K562 (cell line): ENCODE results near the gene MGA. TPM values are rescaled to one million over a fixed set of nuclear protein-coding genes. Genes with fewer than 3 reads are reported as not detected.

ENCODE experiments used
- ATAC-seq: fragments of 200-7000 bp; cut with Tn5 transposase; 3 replicates; pipeline ENCODE4 v1.9.1; 2020; ENCODE audit warnings: moderate library complexity
- BruUV-seq: library from RNA; stranded (reverse); fragments of 400-500 nt; replicated peaks from 2 replicates; lab custom pipeline; 2021; lab: Mats Ljungman, UMichigan
- CTCF ChIA-PET: fragments of 300-600 bp; formaldehyde crosslinking; extraction: SDS; loops from one replicate; lab custom pipeline; 2021; ENCODE audit warnings: low intra/inter-chr PET ratio; lab: Yijun Ruan, JAX
- POLR2A ChIA-PET: fragments of 300-600, 350-650 bp; sonication (Branson Sonifier 250); formaldehyde crosslinking; extraction: SDS; loops from one replicate; lab custom pipeline; 2021; ENCODE audit warnings: antibody characterized with exemption, inconsistent platforms; lab: Yijun Ruan, JAX
- DNase-seq, 4 experiments: peaks; one replicate each; pipeline versions ENCODE4 v3.0.0 to v3.0.0-alpha.2; 2011 to 2018; ENCODE audit warnings: low spot score in 3 of 4, mixed read lengths in 3 of 4; ENCODE audit errors: extremely low read depth in 1 of 4
- FAIRE-seq: peaks from 2 replicates; lab custom pipeline; 2011; peaks lifted over from hg19 to GRCh38; lab: Jason Lieb, UNC
- H2AFZ ChIP-seq: 2 replicates; pipeline ENCODE4 v1.6.0; 2011; ENCODE audit warnings: low read depth, low read length, control low read depth, inconsistent platforms
- H3K27ac ChIP-seq: fragments of 200-600 bp; 3 replicates; pipeline ENCODE4 v1.8.0; 2011; ENCODE audit warnings: low read depth, mild to moderate bottlenecking, control low read depth, inconsistent platforms, low read length, moderate library complexity, mixed read lengths; ENCODE audit errors: extremely low read depth
- H3K27me3 ChIP-seq, 2 experiments: fragments of 300-600 bp in 1 of 2; 2 replicates in 1 of 2; 3 replicates in 1 of 2; pipeline versions ENCODE4 v1.6.0 to v1.8.0; 2011; ENCODE audit warnings: inconsistent platforms in 2 of 2, low read length in 2 of 2, mild to moderate bottlenecking in 1 of 2, mixed read lengths in 1 of 2, moderate library complexity in 1 of 2; ENCODE audit not compliant: control insufficient read depth in 2 of 2, insufficient read depth in 2 of 2
- H3K36me3 ChIP-seq: fragments of 300-600 bp; 3 replicates; pipeline ENCODE4 v1.8.0; 2011; ENCODE audit warnings: mild to moderate bottlenecking, low read length, inconsistent platforms; ENCODE audit not compliant: control insufficient read depth, insufficient read depth
- H3K4me1 ChIP-seq, 2 experiments: fragments of 200-600 bp in 1 of 2; replicated peaks in 1 of 2; 2 replicates in 1 of 2; 3 replicates in 1 of 2; pipeline versions ENCODE4 v1.5.1 to v1.8.0; 2011; ENCODE audit warnings: inconsistent platforms in 2 of 2, low read length in 2 of 2, mild to moderate bottlenecking in 1 of 2, mixed read lengths in 1 of 2, moderate library complexity in 1 of 2; ENCODE audit not compliant: control insufficient read depth in 2 of 2, insufficient read depth in 2 of 2
- H3K4me2 ChIP-seq: 2 replicates; pipeline ENCODE4 v1.6.1; 2011; ENCODE audit warnings: low read length, control low read depth, inconsistent platforms, mixed read lengths; ENCODE audit not compliant: insufficient read depth
- H3K4me3 ChIP-seq: fragments of 200-600 bp; sonication (generic), shearing (Covaris generic); 2 replicates; pipeline ENCODE4 v1.5.1; 2016; ENCODE audit warnings: control low read depth, inconsistent platforms
- H3K79me2 ChIP-seq: fragments of 200-600 bp; 3 replicates; pipeline ENCODE4 v1.8.0; 2011; ENCODE audit warnings: low read length, inconsistent platforms; ENCODE audit not compliant: control insufficient read depth, insufficient read depth
- H3K9ac ChIP-seq, 2 experiments: 2 replicates each; pipeline versions ENCODE4 v1.6.0 to v1.6.1; 2011; ENCODE audit warnings: low read depth in 2 of 2, low read length in 2 of 2, control low read depth in 1 of 2, inconsistent platforms in 1 of 2, mild to moderate bottlenecking in 1 of 2, mixed read lengths in 1 of 2; ENCODE audit not compliant: insufficient read depth in 1 of 2
- H3K9me1 ChIP-seq: one replicate; pipeline ENCODE4 v1.6.0; 2011; ENCODE audit warnings: inconsistent platforms, mild to moderate bottlenecking, low read length, moderate library complexity; ENCODE audit not compliant: control insufficient read depth, insufficient read depth
- H3K9me3 ChIP-seq: replicated peaks from 2 replicates; pipeline ENCODE4 v1.5.1; 2011; ENCODE audit warnings: low read depth, low read length, inconsistent platforms; ENCODE audit not compliant: control insufficient read depth, insufficient read depth
- H4K20me1 ChIP-seq: replicated peaks from 2 replicates; pipeline ENCODE4 v1.6.1; 2011; ENCODE audit warnings: low read length, inconsistent platforms, mixed read lengths; ENCODE audit not compliant: control insufficient read depth, insufficient read depth
- ARNT ChIP-seq, 2 experiments: fragments of 450-650 bp; IDR thresholded peaks; 2 replicates each; pipeline ENCODE4 v1.6.1; 2016; ENCODE audit warnings: mild to moderate bottlenecking in 1 of 2
- CBX3 ChIP-seq, 2 experiments: IDR thresholded peaks; 1 replicate in 1 of 2; 2 replicates in 1 of 2; pipeline ENCODE4 v1.6.1; 2012; ENCODE audit warnings: inconsistent platforms in 2 of 2, low read length in 2 of 2, borderline replicate concordance in 1 of 2, control low read depth in 1 of 2
- DACH1 ChIP-seq: fragments of 450-650 bp; IDR thresholded peaks from 2 replicates; pipeline ENCODE4 v1.6.1; 2018; ENCODE audit not compliant: partially characterized antibody
- GATAD2A ChIP-seq: fragments of 450-650 bp; IDR thresholded peaks from 2 replicates; pipeline ENCODE4 v1.6.1; 2017
- RB1 ChIP-seq: fragments of 450-650 bp; IDR thresholded peaks from 2 replicates; pipeline ENCODE4 v1.6.1; 2017; ENCODE audit warnings: low read depth, mild to moderate bottlenecking
- SMARCA4 ChIP-seq: fragments of 450-650 bp; IDR thresholded peaks from 2 replicates; pipeline ENCODE4 v1.6.1; 2016
- TAF15 ChIP-seq: fragments of 200-400 bp; formaldehyde crosslinking; IDR thresholded peaks from 2 replicates; pipeline ENCODE4 v1.6.1; 2017; ENCODE audit warnings: mild to moderate bottlenecking, low read depth, low read length, moderate library complexity
- TAL1 ChIP-seq: fragments of 450-650 bp; IDR thresholded peaks from 2 replicates; pipeline ENCODE4 v1.6.1; 2016; ENCODE audit warnings: mild to moderate bottlenecking
- TCF3 ChIP-seq: sonication (generic); formaldehyde crosslinking; IDR thresholded peaks from 2 replicates; pipeline ENCODE4 v1.4.0; 2020; ENCODE audit warnings: mild to moderate bottlenecking, missing genetic modification reagents
- ZBTB8A ChIP-seq: fragments of 450-650 bp; IDR thresholded peaks from 2 replicates; pipeline ENCODE4 v1.6.1; 2018; ENCODE audit warnings: mild to moderate bottlenecking, moderate library complexity; ENCODE audit not compliant: partially characterized antibody
- ZNF134 ChIP-seq: fragments of 250-450 bp; sonication (Bioruptor Pico); conservative IDR thresholded peaks from 2 replicates; pipeline ENCODE4 v1.4.0; 2020
- ZNF785 ChIP-seq: fragments of 250-450 bp; sonication (Bioruptor Pico); IDR thresholded peaks from 2 replicates; pipeline ENCODE4 v1.4.0; 2020; ENCODE audit warnings: mild to moderate bottlenecking
- WGBS: fragments of 100-300 bp; shearing (Covaris generic); methylation state at CpG from one replicate; pipeline ENCODE4 v1.1.6; 2016; ENCODE audit warnings: low coverage, mixed read lengths; ENCODE audit not compliant: insufficient coverage; ENCODE audit errors: missing lambda C conversion rate; 5-methylcytosine and 5-hydroxymethylcytosine counted together
- in situ Hi-C: fragments of 300-500 bp; cut with MboI; formaldehyde crosslinking; loops from 4 replicates; pipeline ENCODE4 v1.15.0; 2018; ENCODE audit warnings: inconsistent platforms, mixed read lengths
- intact Hi-C: fragments of 100-400 bp; cut with micrococcal nuclease; formaldehyde crosslinking; loops from 2 replicates; pipeline ENCODE4 v1.14.2; 2022
- polyA plus RNA-seq, 8 experiments: library from polyadenylated mRNA; depleted of rRNA in 4 of 8; stranded (reverse) in 5 of 8; unstranded in 3 of 8; fragments of >200 nt; fragmentation: Nextera tagmentation in 2 of 8; fragmentation: Illumina TruSeq in 1 of 8; extraction: Ambion mirVana in 2 of 8; extraction: Trizol in 1 of 8; gene quantifications; 2 replicates each; pipeline versions ENCODE4 v1.2.1 to v1.2.3, GENCODE V29; 2011 to 2014; ENCODE audit warnings: inconsistent platforms in 1 of 8, missing spikeins in 1 of 8
- total RNA-seq, 7 experiments: library from RNA; depleted of rRNA in 6 of 7; stranded (reverse); fragments of >200 nt in 6 of 7; fragmentation: Illumina TruSeq in 2 of 7; extraction: Trizol in 2 of 7; gene quantifications; 2 replicates each; pipeline versions ENCODE4 v1.2.1 to v1.2.3, GENCODE V29; 2011 to 2021; ENCODE audit warnings: low replicate concordance in 1 of 7
- TF ChIP-seq, protein P1 (sequence below): fragments of 250-450 bp; sonication (Bioruptor Pico); IDR thresholded peaks from 2 replicates; pipeline ENCODE4 v1.8.0; 2022; ENCODE audit warnings: inconsistent platforms
- TF ChIP-seq, protein P2 (sequence below): sonication (generic); formaldehyde crosslinking; IDR thresholded peaks from 2 replicates; pipeline ENCODE4 v1.9.0; 2022; ENCODE audit warnings: mild to moderate bottlenecking, missing genetic modification reagents

MGA gene
- total and polyA plus RNA-seq, 9 of the 15 experiments (the other 6 are each of a cell fraction or from before 2014, with no cell fraction given), result 4.7 to 56.1 (median 21.1) TPM

DNA sequence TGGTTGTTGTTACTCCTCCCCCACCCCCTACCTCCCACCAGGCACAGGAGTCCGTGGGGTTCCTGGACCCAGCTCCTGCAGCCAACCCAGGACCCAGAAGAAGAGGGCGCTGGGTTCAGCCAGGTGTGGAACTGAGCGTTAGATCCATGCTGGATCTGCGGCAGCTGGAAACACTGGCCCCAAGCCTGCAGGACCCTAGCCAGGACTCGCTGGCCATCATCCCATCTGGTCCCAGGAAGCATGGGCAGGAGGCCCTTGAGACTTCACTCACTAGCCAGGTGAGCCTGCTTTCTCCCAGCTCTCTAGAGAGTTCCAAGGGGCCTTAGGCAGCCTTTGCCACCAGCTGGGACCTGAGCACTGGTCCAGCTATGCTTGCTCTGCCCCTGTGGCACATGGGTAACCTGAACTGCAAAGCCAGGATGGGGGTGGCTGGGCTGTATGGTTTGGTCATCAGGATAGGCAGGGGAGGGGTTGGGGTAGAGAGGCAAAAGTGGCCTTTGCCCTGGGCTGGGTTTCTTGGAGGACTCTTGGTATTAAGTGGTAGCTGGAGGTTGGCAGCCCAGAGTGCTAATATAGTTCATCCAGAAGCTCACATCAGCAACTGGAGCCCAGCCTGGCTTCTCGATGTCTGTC is 160.7 kb downstream of the MGA start:
- DNase-seq (no peak), FAIRE-seq (no peak), ATAC-seq (no peak)
- Histone ChIP-seq H3K36me3 (peaks cover 10% of the 10 kb centered on the region; the same call in 1 of the 3 replicates), H3K9me1 (no peaks in the 10 kb centered on the region), H2AFZ (no peak overlapping the region), H3K4me3 (no peak overlapping the region), H3K27ac (no peak overlapping the region), H3K27me3 (no peaks in the 10 kb centered on the region), H3K79me2 (no peaks in the 10 kb centered on the region), H4K20me1 (no peaks in the 10 kb centered on the region), H3K4me1 (peaks cover 0 to 3% of the 10 kb centered on the region in 2 experiments; a peak in 1 of 5 replicates), H3K9ac (no peak overlapping the region), H3K9me3 (no peaks in the 10 kb centered on the region), H3K4me2 (no peak overlapping the region)
- POLR2A ChIA-PET, result interaction anchor here (1.9 kb wide), 1 partner anchor 13 kb away, joined by 4 read pairs; no protein-coding TSS in a partner anchor
- intact Hi-C loops (no loop called here), in situ Hi-C loops (loop anchor here (25.0 kb wide), 1 partner anchor 359 kb away; no protein-coding TSS in a partner anchor)
- BruUV-seq, result no TSS peak
- CTCF ChIA-PET, result interaction anchor here (0.6 kb wide), 1 partner anchor 355 kb away, joined by 3 read pairs; no protein-coding TSS in a partner anchor
- TF ChIP-seq SMARCA4 (no peak), CBX3 (IDR thresholded peaks at IDR 0.05; ENCODE audit: borderline replicate concordance in 1 of 2, low read length in 2 of 2) (no peak), TAL1 (no peak), ZNF785 (CRISPR knock-in tag) (no peak), TCF3 (CRISPR knock-in tag) (no peak), DACH1 (no peak), GATAD2A (no peak), TAF15 (no peak), ZBTB8A (no peak), ARNT (IDR thresholded peaks at IDR 0.05) (no peak), ZNF134 (CRISPR knock-in tag) (no peak), RB1 (no peak)
- TF ChIP-seq, protein P1, sequence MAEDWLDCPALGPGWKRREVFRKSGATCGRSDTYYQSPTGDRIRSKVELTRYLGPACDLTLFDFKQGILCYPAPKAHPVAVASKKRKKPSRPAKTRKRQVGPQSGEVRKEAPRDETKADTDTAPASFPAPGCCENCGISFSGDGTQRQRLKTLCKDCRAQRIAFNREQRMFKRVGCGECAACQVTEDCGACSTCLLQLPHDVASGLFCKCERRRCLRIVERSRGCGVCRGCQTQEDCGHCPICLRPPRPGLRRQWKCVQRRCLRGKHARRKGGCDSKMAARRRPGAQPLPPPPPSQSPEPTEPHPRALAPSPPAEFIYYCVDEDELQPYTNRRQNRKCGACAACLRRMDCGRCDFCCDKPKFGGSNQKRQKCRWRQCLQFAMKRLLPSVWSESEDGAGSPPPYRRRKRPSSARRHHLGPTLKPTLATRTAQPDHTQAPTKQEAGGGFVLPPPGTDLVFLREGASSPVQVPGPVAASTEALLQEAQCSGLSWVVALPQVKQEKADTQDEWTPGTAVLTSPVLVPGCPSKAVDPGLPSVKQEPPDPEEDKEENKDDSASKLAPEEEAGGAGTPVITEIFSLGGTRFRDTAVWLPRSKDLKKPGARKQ (CRISPR knock-in tag), result no peak
- TF ChIP-seq, protein P2, sequence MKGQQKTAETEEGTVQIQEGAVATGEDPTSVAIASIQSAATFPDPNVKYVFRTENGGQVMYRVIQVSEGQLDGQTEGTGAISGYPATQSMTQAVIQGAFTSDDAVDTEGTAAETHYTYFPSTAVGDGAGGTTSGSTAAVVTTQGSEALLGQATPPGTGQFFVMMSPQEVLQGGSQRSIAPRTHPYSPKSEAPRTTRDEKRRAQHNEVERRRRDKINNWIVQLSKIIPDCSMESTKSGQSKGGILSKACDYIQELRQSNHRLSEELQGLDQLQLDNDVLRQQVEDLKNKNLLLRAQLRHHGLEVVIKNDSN (CRISPR knock-in tag), result no peak
- 67% methylated on average over 5 of the region's 6 CpGs for WGBS
